Brain pericyte (primary cell): ENCODE measurements around the gene BRD9.
"Not testable (repeated sequence)": the region's sequence is repeated elsewhere in the genome, so short reads cannot be mapped to it uniquely, and the experiment has no call there.

ENCODE experiments used
- DNase-seq: peaks from one replicate; pipeline ENCODE4 v3.0.0-alpha.2; 2012; ENCODE audit warnings: low read depth, low spot score

Gene BRD9

DNA sequence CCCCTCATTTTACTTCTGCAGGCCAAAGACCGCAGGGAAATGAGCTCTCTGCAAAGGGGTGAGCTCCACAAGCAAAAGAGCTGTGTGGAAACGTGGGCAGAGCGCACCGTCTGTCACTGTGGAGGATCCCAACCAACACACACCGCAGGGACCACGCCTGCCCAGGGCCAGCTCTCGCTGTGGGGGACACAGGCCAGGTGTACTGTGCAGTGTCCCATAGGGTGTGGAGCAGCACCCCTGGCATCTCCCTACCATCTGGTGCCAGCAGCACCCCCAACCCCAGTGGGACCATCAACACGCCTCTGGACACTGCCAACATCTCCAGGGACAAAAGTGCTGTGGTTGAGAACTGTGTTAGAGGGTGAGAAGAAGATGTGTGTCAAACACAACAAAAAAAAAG, 13.9 kb downstream of the BRD9 start:
- DNase-seq, result not testable (repeated sequence)

DNA sequence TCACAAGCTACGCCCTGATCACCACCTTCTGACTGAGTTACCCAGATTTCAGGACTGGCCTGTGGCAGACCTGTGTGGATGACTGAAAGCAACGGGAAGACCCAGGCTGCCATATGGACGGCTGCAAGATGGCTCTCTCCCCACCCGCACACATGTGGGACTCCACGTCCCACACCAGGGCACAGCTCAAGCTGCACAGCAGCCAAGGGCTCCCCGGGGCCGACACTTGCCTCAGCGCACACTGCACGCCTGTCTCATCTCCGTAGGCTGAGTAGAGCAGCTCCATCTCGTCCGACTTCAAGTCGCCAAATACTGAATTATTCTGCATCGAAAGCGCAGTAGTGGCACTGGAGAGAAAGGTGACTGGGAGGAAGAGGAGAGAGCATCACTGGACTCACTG, 14.5 kb downstream of the BRD9 start:
- DNase-seq, result no peak

DNA sequence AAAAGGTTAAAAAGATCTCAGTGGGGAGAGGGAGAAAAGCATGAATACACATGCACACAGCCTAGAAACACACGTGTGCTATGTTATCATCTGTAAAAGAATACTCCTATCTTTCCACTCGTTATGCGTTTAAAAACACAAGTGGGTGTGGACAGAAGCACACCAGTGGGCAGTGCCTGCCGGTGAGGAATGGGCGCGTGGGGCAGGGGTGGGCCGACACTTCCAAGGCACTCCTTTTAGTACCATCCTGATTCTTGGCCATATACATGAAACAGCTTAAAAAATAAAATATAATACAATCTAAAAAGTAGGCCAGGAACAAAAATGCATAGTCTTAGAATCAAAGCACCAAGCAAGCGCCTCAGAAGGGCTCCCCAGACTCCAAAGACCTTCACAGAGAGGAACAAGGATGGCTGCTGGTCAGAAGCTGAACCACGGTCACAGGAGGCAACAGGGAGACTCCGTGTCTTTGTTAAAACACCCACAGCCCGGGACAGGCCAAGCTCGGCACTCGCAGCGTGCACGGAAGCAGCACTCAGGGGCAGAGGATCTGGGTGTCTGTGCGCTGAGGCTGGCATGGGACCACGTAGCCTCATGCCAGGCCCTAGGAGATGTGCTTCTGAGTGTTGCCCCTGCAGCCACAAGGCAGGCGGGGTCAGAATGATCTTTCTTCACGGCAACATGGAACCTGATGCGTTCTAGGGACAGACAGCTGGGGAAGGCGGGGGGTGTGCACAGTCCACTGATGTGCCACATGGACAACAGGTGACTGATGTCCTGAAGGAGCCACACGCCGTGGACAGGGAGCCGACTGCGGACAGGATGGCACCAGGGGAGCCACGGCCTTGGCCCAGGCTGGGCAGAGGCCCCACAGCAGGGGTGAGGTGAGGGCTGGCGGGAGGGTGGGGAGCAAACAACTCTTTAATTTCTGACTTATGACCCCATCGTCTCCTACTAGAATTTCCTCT, 15.9 kb downstream of the BRD9 start:
- DNase-seq, result no peak

DNA sequence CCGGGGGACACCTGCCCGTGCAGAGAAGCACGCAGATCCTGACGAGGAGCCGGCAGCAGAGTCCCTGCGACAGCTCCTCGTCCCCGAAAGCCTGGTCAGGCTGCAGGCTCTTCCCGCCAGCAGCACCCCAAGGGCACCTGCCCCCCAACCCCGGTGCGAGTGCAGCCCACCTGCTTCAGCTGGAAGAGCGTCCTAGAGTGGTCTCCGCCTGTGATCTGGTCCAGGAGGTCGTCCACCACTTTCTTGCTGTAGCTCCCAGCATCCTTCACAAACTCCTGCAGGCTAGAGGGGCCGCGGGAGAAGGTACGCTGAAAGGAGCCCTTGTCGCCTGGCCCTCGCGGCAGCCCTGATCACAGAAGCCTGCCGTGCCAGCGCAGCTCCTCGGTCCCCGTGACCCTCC, 16.7 kb downstream of the BRD9 start:
- DNase-seq, result no peak

DNA sequence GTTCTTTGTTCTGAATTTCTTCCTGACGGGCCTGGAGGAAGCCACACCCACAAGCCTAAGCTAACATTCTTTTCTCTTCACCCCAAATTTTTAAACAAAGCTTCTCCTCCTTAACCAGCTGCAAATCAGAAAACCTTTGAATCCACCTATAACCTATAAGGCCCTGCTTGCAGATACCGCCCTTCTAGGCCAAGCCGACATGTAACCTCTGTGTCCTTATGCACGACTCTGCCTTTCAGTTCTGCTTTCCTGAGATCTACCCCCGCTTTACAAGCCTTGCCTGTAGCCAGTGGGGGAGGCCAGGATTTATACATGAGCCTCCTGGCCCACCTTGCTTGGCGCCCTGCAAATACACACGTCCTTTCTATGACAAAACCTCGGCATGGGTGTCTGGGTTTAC, 19.3 kb downstream of the BRD9 start:
- DNase-seq, result no peak

DNA sequence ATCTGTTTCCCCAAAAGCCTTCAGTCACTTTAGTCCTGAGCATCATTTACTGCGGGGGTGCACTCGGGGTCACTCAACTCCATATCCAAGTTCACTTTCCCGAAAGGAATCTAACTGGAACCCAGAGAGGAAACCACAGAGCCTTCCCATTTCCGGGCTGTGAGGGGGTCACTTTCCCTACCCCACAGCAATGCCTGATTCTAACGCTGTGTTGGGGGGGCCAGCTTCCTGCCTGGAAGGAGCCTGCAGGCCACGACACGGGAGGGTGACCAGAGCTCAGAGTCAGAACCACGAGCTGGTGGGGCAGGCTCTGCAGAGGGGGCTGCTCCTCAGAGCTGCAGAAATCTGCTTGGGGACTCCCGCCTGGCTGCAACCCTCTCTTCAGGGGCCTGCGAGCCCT, 20.3 kb downstream of the BRD9 start:
- no peak for DNase-seq

DNA sequence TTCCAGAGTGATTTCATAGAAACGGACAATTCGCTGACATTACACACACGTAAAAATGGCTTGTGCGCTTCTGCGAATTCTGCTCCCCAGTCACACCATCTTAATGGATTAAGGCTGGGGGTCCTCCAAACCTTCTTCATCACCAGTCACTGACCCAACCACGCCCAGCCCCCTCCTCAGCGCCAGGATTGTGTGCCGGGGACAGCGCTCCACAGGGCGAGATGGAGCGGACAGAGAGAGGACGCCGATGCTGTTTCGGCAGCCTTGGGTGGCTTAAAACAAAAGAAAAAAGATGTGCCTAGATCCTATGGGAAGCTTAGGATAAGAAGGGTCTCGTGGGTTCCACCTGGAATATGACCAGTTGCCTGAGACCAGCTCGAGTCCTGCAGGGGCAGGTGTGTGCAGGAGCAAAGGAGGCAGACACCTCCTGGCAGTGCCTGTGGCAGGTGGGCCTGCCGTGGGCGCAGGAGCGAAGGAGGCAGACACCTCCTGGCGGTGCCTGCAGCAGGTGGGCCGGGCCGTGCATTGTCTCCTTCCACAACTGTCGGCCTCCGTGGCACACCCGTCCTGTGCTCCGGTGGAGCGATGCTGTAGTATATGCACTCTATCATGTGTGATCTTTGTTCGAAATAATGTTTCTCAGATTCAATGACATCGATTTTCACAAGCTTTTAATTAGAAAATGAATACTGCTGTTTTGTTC, 20.9 kb downstream of the BRD9 start:
- no peak for DNase-seq

DNA sequence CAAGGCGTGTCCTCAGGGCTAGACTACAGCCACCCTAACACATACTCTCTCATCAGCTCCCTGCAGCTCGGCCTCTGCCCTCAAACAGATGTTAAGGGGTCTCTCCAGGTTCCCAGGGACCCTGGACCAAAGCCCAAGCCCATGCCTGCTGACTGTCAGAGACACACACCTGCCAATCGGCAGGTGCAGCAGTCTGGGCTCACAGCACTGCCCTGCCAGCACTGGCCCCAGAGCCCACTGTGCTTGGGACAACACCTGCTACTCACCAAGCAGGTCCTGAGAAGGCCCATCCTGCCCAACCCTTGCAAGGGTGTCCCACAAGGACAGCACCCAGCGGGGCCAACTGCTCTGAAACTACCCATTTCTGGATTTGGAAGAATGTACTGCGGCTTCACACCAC, 21.6 kb downstream of the BRD9 start:
- DNase-seq, result no peak

DNA sequence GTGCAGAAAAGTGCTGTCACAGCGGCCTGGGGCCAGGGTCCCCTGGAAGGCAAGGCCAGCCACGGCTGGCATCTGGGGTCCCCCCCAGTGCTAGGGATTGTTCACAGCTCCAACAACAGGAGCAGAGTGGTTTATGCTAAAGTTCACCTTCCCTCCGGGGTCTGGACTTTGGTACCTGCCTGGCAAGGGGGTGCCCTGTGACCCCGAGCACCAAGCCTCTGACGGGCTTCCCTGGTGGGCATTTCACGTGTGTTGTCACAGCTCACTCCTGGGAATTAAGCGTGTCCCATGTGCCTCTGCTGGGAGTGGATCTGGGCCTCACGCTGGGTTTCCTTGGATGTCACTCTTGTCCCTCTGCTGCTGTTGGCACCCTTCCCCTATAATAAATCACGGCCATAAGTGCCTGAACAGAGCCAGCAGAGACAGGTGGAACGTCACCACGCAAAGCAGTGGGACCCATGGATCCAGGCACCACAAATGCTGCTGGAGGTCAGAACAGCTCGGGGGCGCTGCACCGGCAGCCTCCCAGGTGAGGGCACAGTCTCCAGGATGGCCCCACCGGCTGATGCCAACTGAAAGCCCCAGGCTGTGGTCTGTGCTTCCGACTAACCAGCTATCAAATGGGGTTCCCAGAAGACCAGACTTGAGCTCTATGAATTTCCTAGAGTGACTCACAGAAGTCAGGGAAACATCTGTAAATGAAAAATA, 24.0 kb downstream of the BRD9 start:
- DNase-seq, result no peak

DNA sequence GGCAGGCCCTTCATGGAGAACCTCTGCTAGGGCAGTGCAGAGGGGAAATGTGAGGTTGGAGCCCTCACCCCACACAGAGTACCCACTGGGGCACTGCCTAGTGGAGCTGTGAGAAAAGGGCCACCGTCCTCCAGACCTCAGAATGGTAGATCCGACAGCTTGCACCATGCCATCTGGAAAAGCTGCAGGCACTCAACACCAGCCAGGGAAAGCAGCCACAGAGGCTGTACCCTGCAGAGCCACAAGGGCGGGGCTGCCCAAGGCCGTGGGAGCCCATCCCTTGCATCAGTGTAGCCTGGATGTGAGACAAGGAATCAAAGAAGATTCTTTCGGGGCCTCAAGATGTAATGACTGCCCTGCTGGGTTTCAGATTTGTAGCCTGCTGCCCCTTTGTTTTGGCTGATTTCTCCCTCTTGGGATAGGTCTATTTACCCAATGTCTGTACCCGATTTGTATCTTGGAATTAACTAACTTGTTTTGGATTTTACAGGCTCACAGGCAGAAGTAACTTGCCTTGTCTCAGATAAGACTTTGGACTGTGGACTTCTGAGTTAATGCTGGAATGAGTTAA, 25.2 kb downstream of the BRD9 start:
- DNase-seq, result no peak

DNA sequence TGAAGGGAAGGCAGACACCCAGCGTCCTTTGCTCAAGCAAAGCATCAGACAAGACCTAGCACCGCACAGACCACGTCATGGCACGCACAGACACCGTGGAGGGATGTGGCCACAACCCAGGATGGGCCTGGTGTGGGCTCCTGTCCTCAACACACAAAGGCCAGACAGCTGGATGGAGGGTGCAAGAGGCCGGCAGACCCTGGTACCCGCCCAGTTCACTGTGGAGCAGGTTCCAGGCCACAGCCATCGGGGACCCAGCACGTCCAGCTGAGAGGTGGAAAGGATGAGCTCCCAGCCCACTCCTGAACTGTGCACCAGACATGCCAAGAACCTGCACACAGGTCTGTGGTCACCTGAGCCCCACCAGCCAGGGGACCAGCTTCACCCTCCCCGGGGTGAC, 26.8 kb downstream of the BRD9 start:
- DNase-seq, result no peak

DNA sequence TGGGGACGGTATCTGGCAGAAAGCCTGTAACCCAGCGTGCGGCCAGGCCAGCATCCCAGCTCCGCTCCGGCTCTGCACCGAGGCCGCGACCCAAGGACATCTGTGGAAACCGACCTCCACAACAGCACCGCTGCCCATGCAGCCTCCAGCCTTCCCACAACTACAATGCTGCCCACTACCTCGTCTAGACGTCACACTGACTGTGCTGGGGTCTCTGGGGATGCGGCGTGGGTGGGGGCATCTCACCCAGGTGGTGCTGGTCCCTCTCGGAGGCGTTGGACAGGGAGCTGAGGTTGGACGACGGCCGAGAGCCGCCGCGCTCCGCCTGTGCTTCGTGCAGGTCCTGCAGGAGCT, 27.5 kb downstream of the BRD9 start:
- no peak for DNase-seq

DNA sequence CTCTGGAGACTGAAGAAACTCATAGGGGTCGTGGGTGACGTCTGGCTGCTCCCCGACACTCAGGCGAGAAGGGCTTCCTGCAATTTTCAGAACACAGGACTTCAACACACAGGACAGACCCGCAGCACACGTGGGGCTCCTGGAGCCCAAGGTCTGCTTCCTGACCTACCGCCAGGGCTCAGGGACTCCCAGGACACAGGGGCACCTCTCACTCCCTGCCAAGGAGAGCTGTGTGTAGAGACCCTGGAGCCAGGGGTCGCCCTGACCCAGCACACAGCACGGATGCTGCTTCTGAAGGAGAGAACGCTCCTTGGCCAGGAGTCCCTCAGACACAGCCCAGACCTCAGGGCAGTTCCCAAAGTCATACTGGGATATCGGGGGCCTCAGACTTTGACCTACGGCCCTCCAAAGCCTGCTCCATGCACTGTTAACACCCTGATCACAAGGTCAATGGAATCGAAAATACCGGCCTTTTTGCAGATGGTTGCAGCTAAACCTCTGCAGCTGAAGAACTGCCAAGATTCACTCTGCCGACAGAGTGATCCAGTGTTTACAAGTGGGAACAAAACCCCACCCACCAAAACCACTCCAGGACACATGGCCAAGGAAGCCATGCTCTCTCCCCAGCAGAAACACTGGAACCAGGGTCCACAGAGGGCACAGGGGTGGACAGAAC, 28.0 kb downstream of the BRD9 start:
- DNase-seq, result no peak

DNA sequence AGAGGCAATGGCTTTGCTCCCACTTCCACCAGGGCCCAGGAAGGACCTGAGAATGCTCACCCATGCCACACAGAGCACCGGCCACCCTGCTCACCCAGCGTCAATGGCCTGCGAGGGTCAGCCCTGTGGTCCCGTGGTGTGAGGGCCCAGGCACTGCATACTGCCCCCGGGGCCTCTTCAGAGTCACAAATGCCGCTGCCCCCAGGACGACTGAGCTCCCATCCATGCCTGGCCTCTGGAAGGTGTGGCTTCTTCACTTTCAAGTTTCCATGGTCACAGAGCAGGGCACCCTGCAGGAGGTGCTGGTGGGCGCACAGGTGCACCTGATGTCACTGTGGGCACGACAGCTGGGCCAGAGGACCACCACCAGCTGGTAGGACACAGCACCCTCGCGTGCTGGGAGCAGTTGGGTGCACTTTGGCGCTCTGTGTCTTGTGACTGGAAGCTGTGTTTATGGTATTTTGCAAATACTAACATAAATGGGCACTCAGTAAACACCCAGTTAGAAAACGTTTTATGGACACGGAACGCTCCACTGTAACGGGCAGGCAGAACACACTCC, 29.3 kb downstream of the BRD9 start:
- DNase-seq, result no peak

DNA sequence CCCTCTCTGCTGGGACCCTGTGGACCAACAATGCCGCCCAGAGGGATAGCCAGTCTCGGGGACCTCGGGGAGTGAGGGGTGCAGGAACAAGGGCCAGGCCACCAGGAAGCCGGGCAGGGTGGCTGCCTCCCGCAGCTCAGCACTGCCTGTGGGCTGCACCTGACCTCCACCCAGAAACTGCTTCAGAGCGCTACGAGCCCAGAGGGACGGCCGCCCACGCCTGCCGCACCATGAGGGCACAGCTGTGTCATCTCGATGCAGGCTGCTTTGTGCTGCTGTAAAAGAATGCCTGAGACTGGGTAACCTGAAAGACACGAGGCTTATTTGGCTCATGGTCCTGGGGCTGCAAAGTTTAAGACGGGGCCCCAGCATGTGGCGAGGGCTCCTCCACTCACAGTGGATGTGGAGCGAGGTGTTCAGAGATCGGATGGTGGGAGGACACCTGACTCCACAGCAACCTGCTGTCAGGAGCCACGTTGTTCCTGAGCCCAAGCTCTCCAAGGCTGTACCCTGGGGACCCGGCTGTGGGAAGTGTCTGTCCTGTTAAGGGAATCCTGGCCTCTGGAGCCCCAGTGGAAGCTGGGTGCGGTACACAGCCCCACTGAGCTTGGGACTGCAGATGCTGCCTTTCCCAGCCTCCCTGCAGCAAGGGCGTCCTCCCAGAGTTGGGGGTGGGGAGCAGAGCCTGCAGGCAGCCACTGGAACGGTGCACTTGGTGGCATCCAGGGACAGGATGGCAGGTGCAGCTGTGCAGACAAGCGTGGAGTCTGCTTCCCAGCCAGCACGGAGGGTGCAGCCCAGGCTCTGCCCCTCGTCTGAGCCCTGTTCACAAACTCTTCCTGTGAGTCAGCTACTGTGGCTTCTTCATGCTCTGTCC, 30.0 kb downstream of the BRD9 start:
- DNase-seq, result no peak

DNA sequence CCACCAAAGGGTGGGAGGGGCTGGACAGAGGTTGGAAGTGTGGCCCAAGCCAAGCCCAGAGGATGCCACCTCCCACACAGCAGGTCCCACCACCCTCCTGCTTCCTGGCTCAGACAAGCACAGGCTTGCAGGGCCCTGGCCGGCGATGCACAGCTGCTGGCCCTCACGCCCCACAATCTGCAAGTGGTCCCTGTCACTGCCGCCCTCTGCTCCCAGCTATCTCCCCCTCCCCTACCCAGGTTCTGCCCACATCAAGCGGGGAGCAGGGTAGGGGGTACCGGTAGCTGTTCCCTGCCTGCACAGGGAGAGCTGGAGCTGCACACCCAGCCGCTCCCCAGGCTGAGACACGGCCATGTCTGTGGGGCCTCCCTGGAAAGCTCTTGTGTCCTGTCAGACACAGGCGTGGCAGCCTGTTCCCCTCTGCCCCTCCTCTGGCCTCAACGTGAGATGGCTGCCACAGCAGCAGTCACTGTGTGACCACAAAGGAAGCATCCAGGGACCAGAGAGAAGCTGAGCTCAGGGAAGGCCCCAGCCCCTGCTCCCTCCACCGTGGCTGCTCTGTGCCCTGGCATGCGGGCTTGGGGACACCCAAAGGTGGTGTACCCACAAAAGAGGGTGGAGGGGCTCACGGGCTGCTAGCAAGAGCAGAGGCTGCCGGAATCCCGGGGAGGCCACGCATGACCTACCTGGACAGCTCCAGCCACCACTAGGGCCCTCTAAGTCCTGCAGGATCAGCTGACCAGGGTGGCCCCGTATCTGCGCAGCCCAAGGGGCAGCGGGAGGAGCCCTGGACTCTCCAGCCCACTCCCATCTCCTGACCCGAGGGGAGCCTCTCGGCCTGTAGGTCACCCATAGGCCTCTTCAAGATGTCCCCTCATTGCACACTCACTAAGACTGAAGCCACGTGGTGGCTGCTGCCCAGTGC, 30.9 kb downstream of the BRD9 start:
- no peak for DNase-seq

DNA sequence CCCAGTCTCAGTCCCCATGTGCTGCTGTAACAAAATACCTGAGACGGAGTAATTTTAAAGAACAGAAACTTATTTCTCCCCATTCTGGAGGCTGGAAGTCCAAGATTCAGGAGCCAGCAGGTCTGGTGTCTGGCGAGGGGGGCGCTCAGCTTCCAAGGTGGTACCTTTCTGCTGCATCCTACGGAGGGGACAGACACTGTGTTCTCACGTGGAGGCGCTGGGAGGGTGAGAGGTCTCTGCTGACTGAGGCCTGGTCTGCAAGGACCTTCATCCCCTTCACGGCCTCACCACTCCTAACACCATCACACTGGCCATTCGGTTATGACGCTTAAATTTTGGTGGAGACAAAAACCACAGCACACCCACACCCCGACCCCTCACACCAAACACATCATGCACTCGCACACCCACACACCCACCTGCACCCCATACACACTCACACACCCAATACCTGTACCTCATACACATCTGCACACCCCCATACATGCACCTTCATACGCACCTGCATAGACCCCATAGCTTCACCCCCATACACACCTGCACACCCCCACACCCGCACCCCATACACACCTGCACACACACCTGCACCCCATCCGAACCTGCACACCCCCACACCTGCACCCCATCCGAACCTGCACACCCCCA, 32.0 kb downstream of the BRD9 start:
- no peak for DNase-seq

DNA sequence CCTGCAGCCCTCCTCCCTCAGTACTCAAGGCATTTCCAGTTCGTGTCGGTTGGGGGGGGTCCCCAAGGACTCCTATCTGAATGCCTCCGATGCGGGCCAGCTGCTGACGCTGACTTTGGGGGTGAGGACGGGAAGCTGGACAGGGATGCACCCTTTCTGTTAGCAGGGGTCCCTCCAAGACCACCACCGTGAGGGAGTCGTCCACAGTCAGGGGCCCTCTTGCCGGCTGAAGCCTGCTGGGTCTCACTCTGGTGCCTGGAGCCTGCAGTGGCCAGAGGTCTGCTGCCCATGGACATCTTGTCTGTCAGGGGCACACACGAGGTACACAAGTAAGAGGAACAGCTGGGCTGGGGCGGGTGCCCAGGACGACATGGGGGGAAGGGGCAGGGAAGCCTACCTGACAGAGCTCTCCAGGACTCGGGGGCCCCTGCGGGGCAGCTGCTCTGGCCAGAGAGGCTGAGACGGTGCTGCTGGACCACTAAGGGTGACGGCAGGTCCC, 32.8 kb downstream of the BRD9 start:
- DNase-seq, result no peak
